GM12873 (cell line): ENCODE measurements around the gene ALCAM.

Experiments
- TF ChIP-seq, protein P1 (sequence below): IDR thresholded peaks from 2 replicates; pipeline ENCODE4 v1.5.1; 2012; ENCODE audit warnings: low read depth, mild to moderate bottlenecking, moderate library complexity, low read length, control low read depth; ENCODE audit not compliant: insufficient read depth; ENCODE audit errors: missing control alignments

The ALCAM gene

GRCh38 chr3:105532251-105532650, 165.5 kb downstream of the ALCAM start:
- TF ChIP-seq, protein P1, sequence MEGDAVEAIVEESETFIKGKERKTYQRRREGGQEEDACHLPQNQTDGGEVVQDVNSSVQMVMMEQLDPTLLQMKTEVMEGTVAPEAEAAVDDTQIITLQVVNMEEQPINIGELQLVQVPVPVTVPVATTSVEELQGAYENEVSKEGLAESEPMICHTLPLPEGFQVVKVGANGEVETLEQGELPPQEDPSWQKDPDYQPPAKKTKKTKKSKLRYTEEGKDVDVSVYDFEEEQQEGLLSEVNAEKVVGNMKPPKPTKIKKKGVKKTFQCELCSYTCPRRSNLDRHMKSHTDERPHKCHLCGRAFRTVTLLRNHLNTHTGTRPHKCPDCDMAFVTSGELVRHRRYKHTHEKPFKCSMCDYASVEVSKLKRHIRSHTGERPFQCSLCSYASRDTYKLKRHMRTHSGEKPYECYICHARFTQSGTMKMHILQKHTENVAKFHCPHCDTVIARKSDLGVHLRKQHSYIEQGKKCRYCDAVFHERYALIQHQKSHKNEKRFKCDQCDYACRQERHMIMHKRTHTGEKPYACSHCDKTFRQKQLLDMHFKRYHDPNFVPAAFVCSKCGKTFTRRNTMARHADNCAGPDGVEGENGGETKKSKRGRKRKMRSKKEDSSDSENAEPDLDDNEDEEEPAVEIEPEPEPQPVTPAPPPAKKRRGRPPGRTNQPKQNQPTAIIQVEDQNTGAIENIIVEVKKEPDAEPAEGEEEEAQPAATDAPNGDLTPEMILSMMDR: no peak

- TF ChIP-seq, protein P1: no peak
Observed at GRCh38 chr3:105533960-105534359, 167.3 kb downstream of the ALCAM start.

GRCh38 chr3:105534491-105534890, 167.8 kb downstream of the ALCAM start:
- TF ChIP-seq, protein P1: no peak

- TF ChIP-seq, protein P1: no peak
Observed at GRCh38 chr3:105537371-105538080, 170.8 kb downstream of the ALCAM start.

DNA sequence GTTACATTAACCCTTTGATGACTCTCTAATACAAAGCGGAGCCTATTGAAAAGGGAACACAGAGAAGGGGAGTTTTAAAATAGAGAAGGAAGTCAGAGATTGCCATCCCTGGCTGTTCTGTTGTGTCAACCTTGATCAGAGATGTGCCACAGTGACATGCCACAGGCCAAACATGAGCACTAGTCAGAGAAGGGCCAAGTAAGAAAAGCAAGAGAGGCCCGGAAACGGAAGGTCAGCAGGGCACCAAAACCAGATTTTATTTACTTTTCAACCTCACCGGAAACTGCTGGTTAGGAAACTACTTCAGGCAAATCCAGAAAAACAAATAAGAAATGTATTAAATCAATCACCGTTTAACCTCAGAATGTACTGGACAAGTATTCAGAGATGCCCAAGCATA, 171.8 kb downstream of the ALCAM start:
- TF ChIP-seq, protein P1: no peak

DNA sequence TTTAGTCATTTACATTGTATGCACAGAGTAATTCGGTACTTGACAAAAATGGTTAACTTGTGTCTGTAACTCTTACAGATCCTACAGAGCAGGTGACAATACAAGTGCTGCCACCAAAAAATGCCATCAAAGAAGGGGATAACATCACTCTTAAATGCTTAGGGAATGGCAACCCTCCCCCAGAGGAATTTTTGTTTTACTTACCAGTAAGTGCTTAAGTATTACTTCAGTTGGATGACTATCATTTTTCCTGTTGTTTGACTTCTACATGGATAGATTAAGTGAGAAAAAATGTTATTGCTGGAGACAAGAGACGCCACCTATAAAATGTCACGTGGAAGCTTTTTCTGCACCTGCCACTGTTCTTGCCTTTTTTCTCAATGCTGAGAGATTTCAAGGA, 173.2 kb downstream of the ALCAM start:
- TF ChIP-seq, protein P1: no peak

DNA sequence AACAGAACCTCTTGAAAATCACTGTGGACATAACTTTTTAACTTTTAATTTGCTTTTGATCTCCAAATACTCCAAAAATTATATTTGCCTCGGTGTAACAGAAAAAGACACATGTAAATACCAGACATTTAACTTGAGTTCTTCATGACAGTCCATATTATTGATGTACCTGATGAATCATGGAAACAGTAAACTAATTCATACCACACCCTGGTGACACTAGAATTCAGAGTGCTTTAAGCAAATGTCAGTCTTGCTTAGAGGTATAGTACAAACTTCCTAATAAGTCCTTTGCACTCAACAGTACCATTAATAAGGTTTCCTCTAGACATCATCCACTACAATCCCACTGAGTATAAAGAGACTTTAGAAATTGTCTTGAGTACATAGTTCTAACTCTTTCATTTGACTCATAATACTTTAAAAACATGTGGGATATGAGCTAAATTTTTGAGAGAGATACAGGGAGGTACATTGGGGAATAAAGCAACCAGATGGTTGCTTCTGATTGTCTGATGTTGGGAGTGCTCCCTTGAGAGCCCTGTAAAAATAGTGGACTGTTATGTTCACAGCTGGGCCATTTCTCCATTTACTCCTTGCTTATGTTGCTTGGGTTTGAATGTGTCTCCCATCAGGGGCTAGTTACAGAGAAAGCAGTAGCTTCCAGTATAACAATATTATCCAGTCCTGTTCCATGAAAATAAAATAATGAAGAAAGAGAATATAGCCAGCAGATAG, 175.7 kb downstream of the ALCAM start:
- TF ChIP-seq, protein P1: no peak
